ENCODE results near the gene TP73.

Gene TP73

DNA sequence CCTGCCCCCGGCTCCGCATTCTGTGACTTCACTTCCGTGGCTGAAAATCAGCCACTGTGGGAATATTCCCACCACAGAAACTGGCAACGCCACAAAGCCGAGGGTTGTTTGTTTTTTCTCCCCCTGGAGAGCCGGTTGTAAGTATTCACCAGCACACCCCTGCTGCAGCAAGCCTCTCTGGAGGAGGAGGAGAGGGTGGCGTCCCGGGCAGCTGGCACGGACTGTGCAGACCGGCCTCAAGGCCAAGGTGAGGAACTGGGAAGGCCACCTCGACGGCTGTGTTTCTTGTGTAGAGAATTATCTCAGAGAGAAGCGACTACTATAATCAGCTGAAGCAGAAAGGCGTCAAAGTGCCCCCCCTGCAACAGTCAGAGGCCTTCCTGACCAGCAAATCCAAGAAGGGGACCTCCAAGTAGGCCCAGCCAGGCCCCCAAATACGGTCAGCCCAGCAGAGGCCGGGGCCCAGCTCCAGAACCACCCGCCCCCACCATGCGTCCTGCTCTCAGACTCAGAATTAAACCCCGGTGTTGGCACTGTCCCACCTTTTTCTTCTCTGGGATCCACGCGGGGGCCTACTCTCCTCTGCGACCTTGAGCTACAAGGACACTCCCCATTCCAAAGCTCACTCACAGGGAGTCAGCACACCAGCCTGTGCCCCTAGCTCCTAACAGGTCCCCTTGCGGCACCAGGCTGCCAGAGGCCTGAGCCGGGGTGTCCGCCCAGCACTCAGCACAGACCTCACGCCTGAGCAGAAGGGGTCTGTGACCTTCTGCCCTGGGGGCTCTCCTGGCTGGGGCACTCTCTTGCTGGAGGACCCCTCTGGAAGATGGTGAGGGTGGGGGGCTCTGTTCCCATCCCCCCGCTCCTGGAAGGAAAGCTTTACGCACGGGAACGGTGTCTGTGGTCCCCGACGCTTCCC lies 119.1 kb downstream of the TP73 start:
- DNase-seq: no peak
- intact Hi-C loops (cut with DNase I): no loop called here

DNA sequence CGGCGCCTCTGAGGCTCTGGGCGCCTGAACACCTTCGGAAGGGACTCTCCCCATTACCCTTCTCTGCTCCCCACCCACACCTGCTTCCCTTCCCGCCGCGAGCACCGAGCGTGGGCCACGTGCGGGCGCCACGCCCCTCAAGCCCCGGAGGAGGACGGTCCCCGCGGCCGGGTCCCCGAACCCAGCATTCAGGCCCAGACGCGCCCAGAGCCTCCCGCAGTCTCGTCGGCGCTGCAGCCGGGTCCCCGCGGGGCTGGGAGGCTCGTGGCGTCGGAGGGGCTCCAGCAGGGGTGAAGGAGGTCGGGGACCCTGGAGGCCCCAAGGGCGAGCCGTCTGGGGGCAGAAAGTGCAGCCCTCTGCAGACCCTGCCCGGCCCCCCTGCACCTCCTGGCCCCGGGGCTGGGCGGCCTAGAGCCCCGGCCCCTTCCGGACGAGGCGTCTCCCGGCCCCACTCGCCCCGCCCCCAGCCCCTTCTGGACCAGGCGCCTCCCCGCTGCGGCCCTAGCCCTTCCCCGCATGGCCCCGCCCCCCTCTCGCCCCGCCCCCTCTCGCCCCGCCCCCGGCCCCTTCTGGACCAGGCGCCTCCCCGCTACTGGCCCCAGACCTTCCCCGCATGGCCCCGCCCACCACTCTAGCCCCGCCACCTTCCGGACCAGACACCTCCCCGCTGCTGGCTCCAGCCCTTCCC lies 119.9 kb downstream of the TP73 start:
- intact Hi-C loops (cut with DNase I): no loop called here
- DNase-seq: peak in 8 of 10 donors; percentile 55 to 95 (median 65)

DNA sequence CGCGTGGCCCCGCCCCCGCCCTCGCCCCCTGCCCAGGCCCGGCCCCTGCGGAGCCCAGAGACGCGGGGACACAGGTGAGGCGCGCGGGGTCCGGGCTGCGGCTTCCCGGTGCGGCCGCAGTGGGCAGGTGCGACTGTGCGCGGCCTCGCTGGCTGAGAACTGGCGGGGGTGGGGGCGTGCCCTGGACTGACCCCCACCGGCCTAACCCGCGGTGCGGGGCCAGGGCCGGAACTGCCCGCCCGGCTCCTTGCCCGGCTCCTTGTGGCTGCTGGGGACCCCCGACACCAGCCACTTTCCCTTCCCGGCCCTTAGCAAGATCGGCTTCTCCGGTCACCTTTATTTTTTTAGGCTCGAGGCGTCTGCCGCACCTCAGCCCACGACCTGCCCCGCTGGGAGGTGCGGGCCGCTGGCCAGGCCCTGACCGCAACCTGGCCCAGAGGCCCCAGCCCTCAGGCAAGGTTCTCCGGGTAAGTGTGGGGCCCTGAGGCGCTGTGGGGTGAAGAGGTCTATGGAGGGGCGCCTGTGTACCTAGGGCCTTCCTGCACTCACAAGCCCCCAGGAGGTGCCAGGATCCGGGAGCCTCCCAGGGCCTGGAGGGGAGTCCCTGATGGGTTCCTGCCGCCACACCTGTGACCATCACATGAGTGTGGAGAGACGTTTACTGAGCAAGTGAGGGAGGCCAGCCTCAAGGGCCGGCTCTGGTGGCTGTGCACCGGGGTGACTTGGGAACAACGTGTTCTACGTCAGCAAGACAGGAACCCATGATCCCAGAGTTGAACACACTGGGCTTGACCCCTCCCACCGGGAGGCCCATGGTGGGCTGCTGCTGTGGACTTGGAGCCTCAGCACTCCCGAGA lies 120.6 kb downstream of the TP73 start, which contains the start of gene SMIM1:
TSS of gene SMIM1 (plus strand) at position 35 of the 857 bp plus-strand sequence. CDS start 2,625 bp downstream, outside the sequence.
- intact Hi-C loops (cut with DNase I): no loop called here
- peak in 1 of 10 donors; percentile 73 for DNase-seq

DNA sequence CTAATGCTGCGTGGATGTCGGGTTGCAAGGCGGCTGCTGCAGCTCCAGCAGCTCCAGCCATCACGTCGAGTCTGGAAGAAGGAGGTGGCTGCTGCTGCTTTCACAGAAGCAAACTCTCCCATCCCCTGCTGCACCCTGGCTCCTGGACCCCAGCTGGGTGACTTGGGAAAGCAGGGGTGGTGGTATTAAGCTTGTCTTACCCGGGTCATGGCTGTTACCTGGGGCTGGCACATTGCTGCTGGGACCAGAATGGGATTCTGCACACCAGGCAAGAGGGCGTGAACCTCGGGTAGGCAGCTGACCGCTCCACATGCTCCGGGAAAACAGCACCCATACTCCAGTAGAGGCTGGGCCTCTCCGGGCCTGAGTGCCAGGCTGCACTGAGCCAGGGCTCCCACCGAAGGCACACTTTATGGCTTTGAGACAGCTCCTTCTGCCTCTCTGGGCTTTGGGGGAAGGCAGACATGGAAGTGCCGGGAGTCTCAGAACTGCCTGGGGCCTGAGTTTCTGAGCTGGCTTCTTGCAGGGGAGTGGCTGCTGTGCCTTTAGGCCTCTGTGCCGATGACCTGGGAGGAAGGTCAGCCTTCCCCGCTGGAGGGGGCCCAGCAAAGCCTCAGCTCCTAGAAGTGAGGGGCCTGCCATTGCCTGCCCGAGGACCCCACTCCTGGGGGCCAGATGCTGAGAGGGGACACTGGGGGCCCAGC lies 121.4 kb downstream of the TP73 start:
- intact Hi-C loops (cut with DNase I): no loop called here
- DNase-seq: no peak

DNA sequence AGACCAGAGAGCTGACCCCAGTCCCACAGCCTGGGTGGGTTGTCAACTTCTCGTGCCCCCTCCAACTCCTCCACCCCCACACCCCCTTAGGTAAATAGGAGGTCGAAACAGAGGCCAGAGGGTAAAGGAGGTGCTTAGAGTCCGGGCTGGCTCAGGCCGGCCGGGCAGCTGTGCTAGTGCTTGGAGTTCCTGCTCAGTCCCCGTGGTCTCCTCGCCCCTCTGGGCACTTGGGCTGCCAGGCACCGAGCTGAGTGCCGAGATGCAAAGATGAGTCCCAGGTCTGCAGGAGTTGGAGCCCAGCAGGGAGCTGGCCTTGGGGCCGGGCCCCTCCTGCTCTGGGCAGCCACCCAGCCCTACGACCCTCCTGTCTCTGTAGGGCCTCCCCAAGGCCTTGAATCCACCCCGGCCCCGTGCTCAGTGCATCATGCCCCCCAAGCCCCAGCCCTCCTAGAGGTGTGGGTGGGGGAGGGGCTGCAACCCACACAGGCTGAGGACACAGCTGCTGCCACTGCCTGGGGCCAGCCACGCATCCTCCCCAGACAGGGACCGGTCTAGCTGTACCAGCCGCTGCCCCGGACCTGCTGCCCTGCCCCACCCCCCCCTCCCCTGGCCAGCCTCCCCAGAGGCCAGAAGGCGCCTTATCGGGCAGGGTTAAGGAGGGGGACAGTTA lies 122.1 kb downstream of the TP73 start:
- intact Hi-C loops (cut with DNase I): no loop called here
- DNase-seq: peak in 1 of 10 donors; percentile 41

DNA sequence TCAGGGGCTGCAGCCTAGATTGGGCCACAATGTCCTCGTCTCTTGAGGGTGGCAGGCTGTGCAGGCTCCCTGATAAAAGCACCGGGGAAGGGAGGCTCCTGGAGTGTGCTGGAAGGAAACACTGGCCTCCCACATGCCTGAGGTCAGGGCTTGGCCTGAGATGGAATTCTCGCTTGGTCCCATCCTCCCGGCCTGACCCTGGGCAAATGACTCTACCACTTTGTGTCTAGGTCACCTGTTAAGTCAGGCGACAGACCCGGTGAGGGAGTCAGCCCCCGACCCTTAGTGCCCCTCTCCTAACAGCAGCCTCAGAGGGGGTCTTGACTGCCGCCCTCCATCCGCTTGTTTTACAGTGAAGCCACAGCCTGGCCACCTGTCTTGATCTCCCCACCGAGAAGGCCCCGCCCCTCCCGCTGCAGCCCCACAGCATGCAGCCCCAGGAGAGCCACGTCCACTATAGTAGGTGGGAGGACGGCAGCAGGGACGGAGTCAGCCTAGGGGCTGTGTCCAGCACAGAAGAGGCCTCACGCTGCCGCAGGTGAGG lies 122.7 kb downstream of the TP73 start:
- intact Hi-C loops (cut with DNase I): no loop called here
- peak in 1 of 10 donors; percentile 83 for DNase-seq

DNA sequence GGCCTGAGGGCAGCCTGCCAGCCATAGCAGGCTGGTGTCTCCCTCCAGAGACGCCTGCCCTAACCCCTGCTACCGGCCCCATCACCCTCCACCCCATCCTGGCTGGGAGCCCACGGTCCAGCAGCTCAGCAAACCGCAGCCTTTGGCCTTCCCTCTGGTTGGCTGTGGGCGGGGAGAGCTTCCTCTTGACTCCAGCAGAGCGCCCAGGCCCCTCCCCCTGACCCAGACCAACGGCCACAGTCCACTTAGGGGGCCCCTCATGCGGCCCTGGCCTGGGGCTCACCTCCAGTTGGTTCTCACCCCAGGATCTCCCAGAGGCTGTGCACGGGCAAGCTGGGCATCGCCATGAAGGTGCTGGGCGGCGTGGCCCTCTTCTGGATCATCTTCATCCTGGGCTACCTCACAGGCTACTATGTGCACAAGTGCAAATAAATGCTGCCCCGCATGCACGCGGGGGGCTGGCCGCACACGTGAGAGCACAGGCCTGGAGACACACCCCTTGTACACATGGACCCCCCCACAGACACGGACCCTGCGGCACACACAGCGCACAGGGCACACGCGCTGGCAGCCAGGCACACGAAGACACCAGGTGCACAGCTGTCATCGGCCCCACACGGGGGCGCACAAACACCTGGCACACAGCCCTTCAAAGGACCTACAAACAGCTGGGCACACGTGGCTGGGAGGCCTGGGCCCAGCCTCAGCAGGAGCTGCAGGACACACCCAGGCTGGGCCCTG lies 123.3 kb downstream of the TP73 start:
- peak in 2 of 10 donors; percentile 41 to 82 for DNase-seq
- intact Hi-C loops (cut with DNase I): no loop called here

DNA sequence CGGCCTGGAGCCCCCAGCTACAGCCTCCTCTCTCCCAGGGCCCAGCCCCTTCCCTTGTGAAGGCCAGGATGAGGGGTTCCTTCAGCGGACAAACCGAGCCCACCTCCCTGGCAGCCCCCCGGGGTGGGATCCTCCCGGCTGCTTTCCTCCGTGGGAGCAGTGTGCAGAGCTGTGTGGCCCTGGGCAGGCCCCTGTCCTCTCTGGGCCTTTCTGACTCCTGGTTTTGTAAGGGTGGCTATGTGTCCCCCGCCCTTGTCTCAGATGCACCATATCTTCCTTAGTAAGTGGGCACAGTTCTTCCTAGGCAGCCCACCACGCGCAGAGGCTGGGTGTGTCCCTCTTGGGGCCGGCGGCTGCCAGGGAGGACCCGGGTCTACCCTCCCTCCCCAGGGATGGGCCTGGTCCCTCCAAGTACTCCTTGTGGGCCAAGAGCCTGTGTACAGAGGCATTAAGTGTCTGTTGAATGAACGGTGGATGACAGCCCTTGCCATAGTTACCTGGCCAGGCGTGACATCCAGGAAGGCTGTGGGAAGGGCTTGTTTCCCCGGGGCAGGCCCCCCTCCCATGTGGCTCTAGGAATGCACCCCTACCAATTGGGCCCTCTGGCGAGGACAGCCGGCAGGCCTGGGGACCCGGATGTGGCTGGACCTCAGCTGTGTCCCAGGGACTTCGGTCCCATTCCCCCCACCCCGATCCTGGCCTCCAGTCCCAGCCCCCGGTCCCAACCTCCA lies 124.1 kb downstream of the TP73 start:
- DNase-seq: peak in 1 of 10 donors; percentile 46
- intact Hi-C loops (cut with DNase I): no loop called here

DNA sequence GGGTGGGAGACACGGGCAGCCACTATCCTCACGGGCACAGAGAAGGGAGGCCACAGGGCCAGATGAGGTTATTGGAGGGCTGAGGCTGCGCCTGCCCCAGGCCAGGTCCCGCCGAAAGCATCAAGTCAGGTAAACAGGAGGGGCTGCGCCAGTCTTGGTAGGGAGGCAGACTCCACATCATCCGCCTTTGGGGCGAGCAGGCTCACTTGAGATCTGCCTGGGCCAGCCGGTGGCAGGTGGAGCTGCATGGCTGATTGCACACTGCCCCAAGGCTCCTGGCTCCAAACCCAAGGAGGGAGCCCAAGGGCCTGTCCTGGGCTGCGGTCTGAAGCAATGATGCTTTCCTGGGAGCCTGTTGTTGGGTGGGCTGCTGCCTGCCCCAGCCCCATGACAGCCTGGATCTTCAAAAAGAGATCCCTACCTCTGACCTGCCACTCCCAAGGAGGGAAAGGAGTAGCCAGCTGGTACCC lies 124.8 kb downstream of the TP73 start:
- DNase-seq: peak in 2 of 10 donors; percentile 41 to 72
- intact Hi-C loops (cut with DNase I): no loop called here

DNA sequence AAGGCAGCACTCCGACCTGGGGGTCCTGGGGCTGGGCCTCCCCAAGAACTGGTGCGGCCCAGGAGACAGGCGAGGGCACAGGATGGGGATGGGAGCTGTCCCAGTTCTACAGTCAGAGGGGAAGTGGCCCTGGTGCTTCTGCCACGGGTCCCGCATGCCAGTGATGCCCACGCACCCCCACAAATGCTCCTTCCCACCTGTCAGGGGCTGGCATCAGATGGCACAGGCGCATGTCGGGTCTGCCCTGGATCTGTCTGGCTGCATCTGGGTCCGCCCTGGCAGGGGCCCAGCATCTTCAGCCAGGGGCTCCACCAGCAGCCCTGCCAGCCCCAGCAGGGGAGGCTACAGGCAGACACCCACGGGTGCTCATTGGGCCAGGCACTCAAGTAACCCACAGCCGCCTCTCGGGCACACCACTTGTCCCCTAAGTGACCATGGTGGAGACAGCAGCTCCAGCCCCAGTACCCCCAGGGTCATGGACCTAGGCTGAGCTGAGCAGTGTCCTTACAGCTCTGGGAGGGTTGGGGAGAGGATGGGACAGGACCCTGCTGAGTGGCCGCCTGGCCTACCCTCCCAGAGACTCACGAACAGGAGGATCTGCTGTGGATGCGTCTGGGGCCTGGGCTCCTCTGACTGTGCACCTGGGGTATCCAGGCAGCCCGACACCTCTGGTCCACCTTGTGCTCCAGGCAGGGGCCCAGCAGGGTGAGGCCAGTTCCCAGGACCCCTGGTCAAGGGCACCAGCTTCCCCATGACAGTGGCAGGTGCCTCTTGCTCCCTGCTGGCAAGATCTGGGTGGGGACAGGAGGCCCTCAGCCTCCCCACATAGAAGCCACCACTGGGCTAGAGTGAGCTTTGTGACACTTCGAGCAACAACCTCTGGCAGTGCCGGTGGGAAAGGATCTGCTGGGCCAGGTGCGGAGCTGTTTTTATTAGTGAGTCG lies 125.6 kb downstream of the TP73 start:
- intact Hi-C loops (cut with DNase I): no loop called here
- peak in 3 of 10 donors; percentile 51 to 77 (median 64) for DNase-seq

DNA sequence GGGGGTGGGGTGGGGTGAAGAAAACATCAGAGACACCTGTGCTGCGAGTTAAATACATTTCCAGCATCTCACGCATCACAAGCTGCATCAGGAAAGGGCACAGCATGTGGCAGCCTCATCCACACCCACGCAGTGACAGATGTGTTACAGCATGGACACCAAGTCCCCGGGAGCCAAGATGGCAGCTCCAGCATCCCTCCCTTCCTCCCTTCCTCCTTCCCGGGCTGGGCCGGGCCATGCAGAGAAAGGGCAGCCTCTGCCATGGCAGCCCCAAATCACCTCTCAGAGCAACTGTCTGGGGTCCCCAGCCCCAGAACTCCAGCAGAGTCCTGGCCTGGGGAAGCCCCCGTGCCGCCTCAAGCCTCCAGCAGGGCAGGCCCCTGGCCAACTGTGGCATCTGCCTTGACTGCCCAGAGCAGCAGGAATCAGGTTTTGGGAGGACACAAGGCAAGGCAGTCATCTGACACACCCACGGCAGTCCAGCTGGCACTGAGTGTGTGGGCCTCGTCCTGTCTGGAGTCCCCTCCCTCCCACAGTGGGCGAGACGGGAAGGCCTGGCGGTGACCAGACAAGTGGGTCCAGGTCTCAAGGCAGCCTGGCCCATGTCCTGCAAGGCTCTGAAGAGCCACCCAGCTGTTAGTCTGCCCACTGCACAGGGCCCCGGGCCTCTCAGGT lies 126.4 kb downstream of the TP73 start:
- peak in 7 of 10 donors; percentile 36 to 92 (median 66) for DNase-seq
- intact Hi-C loops (cut with DNase I): no loop called here

DNA sequence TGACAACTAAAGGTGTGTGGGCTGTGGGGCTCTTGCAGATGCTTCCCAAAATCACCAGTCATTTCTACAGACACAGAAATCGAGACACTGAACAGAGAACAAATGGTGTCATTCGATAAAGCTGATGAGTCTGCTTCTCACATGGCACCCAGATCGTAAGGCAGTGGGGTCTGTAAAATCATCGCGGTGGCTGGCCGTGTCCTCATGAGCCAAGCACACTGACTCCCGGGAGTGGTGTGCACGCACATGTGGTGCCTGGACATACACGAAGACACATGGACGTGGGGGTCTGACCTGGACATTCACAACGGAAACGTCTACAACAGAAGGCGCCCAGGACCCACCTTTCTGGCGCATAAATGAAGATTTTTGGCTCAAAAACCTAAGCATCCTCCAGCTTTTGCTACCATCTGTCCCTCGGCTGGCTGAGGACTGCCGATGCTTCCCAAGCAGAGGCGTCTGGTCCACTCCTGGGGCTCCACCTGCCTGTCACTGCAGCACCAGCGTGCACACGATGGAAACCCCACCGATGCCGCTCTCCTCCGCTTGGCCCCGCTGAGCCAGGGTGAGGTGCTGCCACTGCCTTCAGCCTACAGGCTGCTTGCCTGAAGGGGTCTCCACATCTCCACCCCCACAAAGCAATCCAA lies 127.1 kb downstream of the TP73 start:
- intact Hi-C loops (cut with DNase I): no loop called here
- peak in 5 of 10 donors; percentile 27 to 90 (median 80) for DNase-seq

DNA sequence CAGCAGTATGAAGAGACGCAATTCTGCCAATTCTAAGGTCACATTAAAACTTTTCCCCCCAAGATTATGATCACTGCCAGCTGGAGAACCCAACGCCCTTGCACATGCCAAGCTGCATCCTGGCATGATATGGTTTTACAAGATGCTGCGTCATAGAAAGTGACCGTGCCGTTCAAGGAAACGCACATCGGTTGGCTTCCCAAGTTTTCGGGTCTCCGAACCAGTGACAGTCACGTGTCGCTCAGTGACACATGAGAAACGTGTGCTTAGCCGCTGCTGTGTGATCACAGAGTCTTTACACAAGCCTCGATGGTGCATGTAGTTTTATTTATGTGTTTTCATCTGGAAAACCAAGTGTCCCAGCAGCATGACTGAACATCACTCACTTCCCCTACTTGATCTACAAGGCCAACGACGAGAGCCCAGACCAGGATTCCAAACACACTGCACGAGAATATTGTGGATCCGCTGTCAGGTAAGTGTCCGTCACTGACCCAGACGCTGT lies 127.6 kb downstream of the TP73 start:
- peak in 3 of 10 donors; percentile 37 to 52 (median 51) for DNase-seq
- intact Hi-C loops (cut with DNase I): no loop called here

DNA sequence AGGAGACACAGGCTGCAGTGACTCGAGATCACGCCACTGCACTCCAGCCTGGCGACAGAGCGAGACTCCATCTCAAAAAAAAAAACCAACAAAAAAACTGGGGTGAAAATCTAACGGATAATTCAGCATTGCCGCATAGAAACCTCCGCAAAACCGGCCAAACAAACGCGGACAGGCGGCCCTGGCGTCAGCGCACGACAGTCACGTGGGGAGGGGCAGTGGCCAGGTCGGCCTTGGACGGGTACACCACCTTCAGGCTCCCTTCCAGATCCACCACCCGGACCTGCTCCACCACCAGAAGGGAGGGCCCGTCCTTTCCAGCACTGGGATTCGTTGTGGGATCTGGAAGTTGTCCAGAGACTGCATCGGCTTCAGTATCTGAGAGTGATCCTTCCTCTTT lies 128.6 kb downstream of the TP73 start:
- intact Hi-C loops (cut with DNase I): no loop called here
- peak in 3 of 10 donors; percentile 60 to 74 (median 61) for DNase-seq
